ENCODE measurements around the gene GPR37. TPM values are rescaled to one million over a fixed set of nuclear protein-coding genes. Genes with fewer than 3 reads are reported as not detected.
A peak's percentile ranks its signal among the peaks of the same experiment; 100 is the strongest.

The GPR37 gene, protein sequence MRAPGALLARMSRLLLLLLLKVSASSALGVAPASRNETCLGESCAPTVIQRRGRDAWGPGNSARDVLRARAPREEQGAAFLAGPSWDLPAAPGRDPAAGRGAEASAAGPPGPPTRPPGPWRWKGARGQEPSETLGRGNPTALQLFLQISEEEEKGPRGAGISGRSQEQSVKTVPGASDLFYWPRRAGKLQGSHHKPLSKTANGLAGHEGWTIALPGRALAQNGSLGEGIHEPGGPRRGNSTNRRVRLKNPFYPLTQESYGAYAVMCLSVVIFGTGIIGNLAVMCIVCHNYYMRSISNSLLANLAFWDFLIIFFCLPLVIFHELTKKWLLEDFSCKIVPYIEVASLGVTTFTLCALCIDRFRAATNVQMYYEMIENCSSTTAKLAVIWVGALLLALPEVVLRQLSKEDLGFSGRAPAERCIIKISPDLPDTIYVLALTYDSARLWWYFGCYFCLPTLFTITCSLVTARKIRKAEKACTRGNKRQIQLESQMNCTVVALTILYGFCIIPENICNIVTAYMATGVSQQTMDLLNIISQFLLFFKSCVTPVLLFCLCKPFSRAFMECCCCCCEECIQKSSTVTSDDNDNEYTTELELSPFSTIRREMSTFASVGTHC
- total RNA-seq, result not detected

- Mint-ChIP-seq H3K4me1 (ENCODE audit: low read depth) (peaks cover 12% of the 10 kb centered on the region), H3K27me3 (peaks cover 44% of the 10 kb centered on the region), H3K27ac (no peak within 1 kb of the TSS), H3K36me3 (ENCODE audit: low read depth) (no peaks in the 10 kb centered on the region), H3K4me3 (peak within 1 kb of the TSS; percentile 62), H3K9me3 (no peaks in the 10 kb centered on the region)
- intact Hi-C loops (cut with micrococcal nuclease), result no loop called here
- peak; percentile 71 for ATAC-seq
- ChIA-PET CTCF (interaction anchor here (1.6 kb wide), 1 partner anchor 23 kb away, joined by 4 read pairs; no protein-coding TSS in a partner anchor), POLR2A (no interaction called here)
- DNase-seq, result peak; percentile 49
- TF ChIP-seq, protein P1, sequence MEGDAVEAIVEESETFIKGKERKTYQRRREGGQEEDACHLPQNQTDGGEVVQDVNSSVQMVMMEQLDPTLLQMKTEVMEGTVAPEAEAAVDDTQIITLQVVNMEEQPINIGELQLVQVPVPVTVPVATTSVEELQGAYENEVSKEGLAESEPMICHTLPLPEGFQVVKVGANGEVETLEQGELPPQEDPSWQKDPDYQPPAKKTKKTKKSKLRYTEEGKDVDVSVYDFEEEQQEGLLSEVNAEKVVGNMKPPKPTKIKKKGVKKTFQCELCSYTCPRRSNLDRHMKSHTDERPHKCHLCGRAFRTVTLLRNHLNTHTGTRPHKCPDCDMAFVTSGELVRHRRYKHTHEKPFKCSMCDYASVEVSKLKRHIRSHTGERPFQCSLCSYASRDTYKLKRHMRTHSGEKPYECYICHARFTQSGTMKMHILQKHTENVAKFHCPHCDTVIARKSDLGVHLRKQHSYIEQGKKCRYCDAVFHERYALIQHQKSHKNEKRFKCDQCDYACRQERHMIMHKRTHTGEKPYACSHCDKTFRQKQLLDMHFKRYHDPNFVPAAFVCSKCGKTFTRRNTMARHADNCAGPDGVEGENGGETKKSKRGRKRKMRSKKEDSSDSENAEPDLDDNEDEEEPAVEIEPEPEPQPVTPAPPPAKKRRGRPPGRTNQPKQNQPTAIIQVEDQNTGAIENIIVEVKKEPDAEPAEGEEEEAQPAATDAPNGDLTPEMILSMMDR (IDR thresholded peaks at IDR 0.05), result no peak
Observed at GRCh38 chr7:124765401-124766352, at the start of gene GPR37. Gene GPR37 (minus strand): TSS chr7:124765792. CDS start chr7:124764976, 816 bp downstream.

DNA sequence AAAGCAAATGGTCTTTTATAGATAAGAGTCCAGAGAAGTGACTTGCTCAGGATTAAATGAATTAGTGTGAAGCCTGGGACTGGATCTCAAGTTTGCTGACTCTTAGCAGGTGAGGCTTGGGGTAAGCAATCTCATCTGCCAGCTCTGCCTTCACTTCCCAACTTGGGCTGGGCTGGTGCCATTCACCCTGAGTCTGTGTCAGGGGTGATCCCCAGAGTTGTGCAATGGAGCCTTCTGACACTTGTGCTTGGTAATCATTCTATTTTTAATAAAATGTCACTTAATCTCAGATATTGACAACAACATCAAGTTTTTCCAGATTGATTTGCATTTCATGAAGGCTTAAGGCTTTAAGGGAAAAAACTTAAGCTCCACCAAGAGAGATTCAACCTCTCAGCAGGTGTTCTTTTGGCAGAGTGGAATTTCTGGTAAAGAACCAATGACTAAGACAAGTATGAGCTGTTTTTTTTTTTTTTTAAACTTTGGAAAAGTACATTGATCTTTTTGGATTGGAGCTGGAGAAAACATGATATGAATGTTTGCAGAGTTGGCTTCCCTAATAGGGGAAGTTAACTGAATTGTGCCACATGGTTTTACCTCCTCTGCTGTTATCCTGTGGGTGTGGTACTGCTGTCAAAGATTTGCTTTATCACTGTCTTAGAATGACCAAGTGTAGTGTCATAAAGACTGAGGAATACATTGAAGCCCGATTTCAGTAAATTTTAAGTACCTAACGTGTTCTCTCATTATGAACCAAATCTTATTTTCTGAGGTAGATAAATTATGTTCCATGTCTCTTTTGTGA is 48.6 kb upstream of the GPR37 start:
- H3K4me3 Mint-ChIP-seq, result no peak overlapping the region
- TF ChIP-seq, protein P1 (IDR thresholded peaks at IDR 0.05), result no peak
- CTCF ChIA-PET, result no interaction called here

DNA sequence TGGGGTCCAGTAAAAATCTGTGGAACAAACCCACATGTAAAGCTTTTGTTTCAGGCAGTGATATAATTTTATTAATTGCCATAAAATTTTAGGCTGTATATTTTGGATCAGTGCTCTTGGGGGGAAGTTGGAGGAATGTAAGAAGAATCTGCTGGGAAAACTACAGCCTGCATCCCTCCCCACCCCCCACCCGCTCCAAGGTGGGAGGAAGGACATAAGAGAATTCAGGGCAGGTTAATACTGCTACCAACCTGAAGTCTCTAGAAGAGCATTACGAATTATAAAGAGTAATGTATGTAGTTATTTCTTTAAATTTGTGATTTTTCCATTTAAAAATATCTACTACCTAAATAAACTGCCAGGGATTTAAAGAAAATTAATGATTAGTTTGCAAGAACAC is 47.2 kb upstream of the GPR37 start:
- ChIA-PET CTCF (interaction anchor here (1.1 kb wide), 1 partner anchor 28 kb away, joined by 4 read pairs; no protein-coding TSS in a partner anchor), POLR2A (no interaction called here)
- H3K27me3 Mint-ChIP-seq, result peaks cover 9% of the 10 kb centered on the region
- no peak for ATAC-seq
- no peak overlapping the region for H3K4me3 Mint-ChIP-seq
- TF ChIP-seq, protein P1 (IDR thresholded peaks at IDR 0.05), result no peak
- intact Hi-C loops (cut with micrococcal nuclease), result no loop called here
- H3K4me1 Mint-ChIP-seq (ENCODE audit: low read depth), result no peaks in the 10 kb centered on the region
- H3K27ac Mint-ChIP-seq, result no peak overlapping the region
- H3K36me3 Mint-ChIP-seq (ENCODE audit: low read depth), result no peaks in the 10 kb centered on the region
- no peaks in the 10 kb centered on the region for H3K9me3 Mint-ChIP-seq
- DNase-seq, result no peak

More for the DNA sequence above, 48.6 kb upstream of the GPR37 start:
- intact Hi-C loops (cut with micrococcal nuclease), result no loop called here
- ATAC-seq, result no peak
- peaks cover 1% of the 10 kb centered on the region for H3K9me3 Mint-ChIP-seq
- peaks cover 9% of the 10 kb centered on the region for H3K27me3 Mint-ChIP-seq
- POLR2A ChIA-PET, result no interaction called here
- no peak overlapping the region for H3K27ac Mint-ChIP-seq
- no peak for DNase-seq
- no peaks in the 10 kb centered on the region for H3K4me1 Mint-ChIP-seq (ENCODE audit: low read depth)
- H3K36me3 Mint-ChIP-seq (ENCODE audit: low read depth), result no peaks in the 10 kb centered on the region

GRCh38 chr7:124811341-124811740 is 45.7 kb upstream of the GPR37 start:
- H3K9me3 Mint-ChIP-seq, result no peaks in the 10 kb centered on the region
- ChIA-PET CTCF (no interaction called here), POLR2A (no interaction called here)
- TF ChIP-seq, protein P1 (IDR thresholded peaks at IDR 0.05), result no peak
- H3K27ac Mint-ChIP-seq, result no peak overlapping the region
- no peaks in the 10 kb centered on the region for H3K36me3 Mint-ChIP-seq (ENCODE audit: low read depth)
- DNase-seq (no peak), ATAC-seq (no peak)
- H3K4me3 Mint-ChIP-seq, result no peak overlapping the region
- intact Hi-C loops (cut with micrococcal nuclease), result no loop called here
- peaks cover 9% of the 10 kb centered on the region for H3K27me3 Mint-ChIP-seq
- H3K4me1 Mint-ChIP-seq (ENCODE audit: low read depth), result no peaks in the 10 kb centered on the region

Measured in activated CD8-positive, alpha-beta T cell treated with anti-CD3 and anti-CD28 coated beads for 36 hours (primary cell).